ENCODE data around the gene JMJD1C.

JMJD1C gene

GRCh38 chr10:63214571-63214970, 251.2 kb downstream of the JMJD1C start:
- no peak for DNase-seq (ENCODE audit: low read depth, low spot score)
- H3K9ac ChIP-seq (ENCODE audit: insufficient read length, low read depth) = no peak overlapping the region
- H3K27me3 ChIP-seq (ENCODE audit: insufficient read depth, insufficient read length) = no peaks in the 10 kb centered on the region
- H3K4me1 ChIP-seq (ENCODE audit: insufficient read depth, insufficient read length) = no peaks in the 10 kb centered on the region
- H3K36me3 ChIP-seq (ENCODE audit: insufficient read depth, insufficient read length, low read length) = peaks cover 46% of the 10 kb centered on the region
- TF ChIP-seq ZNF274 (IDR thresholded peaks at IDR 0.05; ENCODE audit: low read depth, low read length) (no peak), SUZ12 (IDR thresholded peaks at IDR 0.05; ENCODE audit: extremely low read depth, insufficient read depth, insufficient read length) (no peak), YY1 (IDR thresholded peaks at IDR 0.05; ENCODE audit: insufficient read depth, insufficient read length) (no peak)
- no peaks in the 10 kb centered on the region for H3K9me3 ChIP-seq (ENCODE audit: insufficient read depth, low read length)
- no peak overlapping the region for H3K4me3 ChIP-seq (ENCODE audit: insufficient read length, low read depth)

GRCh38 chr10:63213489-63213888, 252.3 kb downstream of the JMJD1C start:
- no peaks in the 10 kb centered on the region for H3K27me3 ChIP-seq (ENCODE audit: insufficient read depth, insufficient read length)
- no peaks in the 10 kb centered on the region for H3K9me3 ChIP-seq (ENCODE audit: insufficient read depth, low read length)
- H3K9ac ChIP-seq (ENCODE audit: insufficient read length, low read depth) = no peak overlapping the region
- no peak for DNase-seq (ENCODE audit: low read depth, low spot score)
- TF ChIP-seq YY1 (IDR thresholded peaks at IDR 0.05; ENCODE audit: insufficient read depth, insufficient read length) (no peak), ZNF274 (IDR thresholded peaks at IDR 0.05; ENCODE audit: low read depth, low read length) (no peak), SUZ12 (IDR thresholded peaks at IDR 0.05; ENCODE audit: extremely low read depth, insufficient read depth, insufficient read length) (no peak)
- H3K4me3 ChIP-seq (ENCODE audit: insufficient read length, low read depth) = no peak overlapping the region
- H3K4me1 ChIP-seq (ENCODE audit: insufficient read depth, insufficient read length) = no peaks in the 10 kb centered on the region
- H3K36me3 ChIP-seq (ENCODE audit: insufficient read depth, insufficient read length, low read length) = peaks cover 49% of the 10 kb centered on the region

GRCh38 chr10:63210611-63211196, 255.1 kb downstream of the JMJD1C start:
- Histone ChIP-seq H3K9ac (ENCODE audit: insufficient read length, low read depth) (no peak overlapping the region), H3K9me3 (ENCODE audit: insufficient read depth, low read length) (no peaks in the 10 kb centered on the region), H3K4me1 (ENCODE audit: insufficient read depth, insufficient read length) (no peaks in the 10 kb centered on the region), H3K4me3 (ENCODE audit: insufficient read length, low read depth) (no peak overlapping the region), H3K36me3 (ENCODE audit: insufficient read depth, insufficient read length, low read length) (peaks cover 68% of the 10 kb centered on the region), H3K27me3 (ENCODE audit: insufficient read depth, insufficient read length) (no peaks in the 10 kb centered on the region)
- TF ChIP-seq YY1 (IDR thresholded peaks at IDR 0.05; ENCODE audit: insufficient read depth, insufficient read length) (no peak), SUZ12 (IDR thresholded peaks at IDR 0.05; ENCODE audit: extremely low read depth, insufficient read depth, insufficient read length) (no peak), ZNF274 (IDR thresholded peaks at IDR 0.05; ENCODE audit: low read depth, low read length) (no peak)
- no peak for DNase-seq (ENCODE audit: low read depth, low spot score)

GRCh38 chr10:63209705-63210104, 256.1 kb downstream of the JMJD1C start:
- Histone ChIP-seq H3K27me3 (ENCODE audit: insufficient read depth, insufficient read length) (no peaks in the 10 kb centered on the region), H3K9me3 (ENCODE audit: insufficient read depth, low read length) (no peaks in the 10 kb centered on the region), H3K9ac (ENCODE audit: insufficient read length, low read depth) (no peak overlapping the region), H3K36me3 (ENCODE audit: insufficient read depth, insufficient read length, low read length) (peaks cover 63% of the 10 kb centered on the region), H3K4me3 (ENCODE audit: insufficient read length, low read depth) (no peak overlapping the region), H3K4me1 (ENCODE audit: insufficient read depth, insufficient read length) (no peaks in the 10 kb centered on the region)
- DNase-seq (ENCODE audit: low read depth, low spot score) = no peak
- TF ChIP-seq SUZ12 (IDR thresholded peaks at IDR 0.05; ENCODE audit: extremely low read depth, insufficient read depth, insufficient read length) = no peak
- no peak for TF ChIP-seq ZNF274 (IDR thresholded peaks at IDR 0.05; ENCODE audit: low read depth, low read length)
- TF ChIP-seq YY1 (IDR thresholded peaks at IDR 0.05; ENCODE audit: insufficient read depth, insufficient read length) = no peak

GRCh38 chr10:63208986-63209385, 256.8 kb downstream of the JMJD1C start:
- H3K36me3 ChIP-seq (ENCODE audit: insufficient read depth, insufficient read length, low read length) = peaks cover 61% of the 10 kb centered on the region
- H3K9ac ChIP-seq (ENCODE audit: insufficient read length, low read depth) = no peak overlapping the region
- H3K27me3 ChIP-seq (ENCODE audit: insufficient read depth, insufficient read length) = no peaks in the 10 kb centered on the region
- H3K4me1 ChIP-seq (ENCODE audit: insufficient read depth, insufficient read length) = no peaks in the 10 kb centered on the region
- H3K9me3 ChIP-seq (ENCODE audit: insufficient read depth, low read length) = no peaks in the 10 kb centered on the region
- no peak overlapping the region for H3K4me3 ChIP-seq (ENCODE audit: insufficient read length, low read depth)
- TF ChIP-seq SUZ12 (IDR thresholded peaks at IDR 0.05; ENCODE audit: extremely low read depth, insufficient read depth, insufficient read length) = no peak
- TF ChIP-seq ZNF274 (IDR thresholded peaks at IDR 0.05; ENCODE audit: low read depth, low read length) = no peak
- no peak for TF ChIP-seq YY1 (IDR thresholded peaks at IDR 0.05; ENCODE audit: insufficient read depth, insufficient read length)
- DNase-seq (ENCODE audit: low read depth, low spot score) = no peak

- Histone ChIP-seq H3K27me3 (ENCODE audit: insufficient read depth, insufficient read length) (no peaks in the 10 kb centered on the region), H3K9ac (ENCODE audit: insufficient read length, low read depth) (no peak overlapping the region), H3K4me1 (ENCODE audit: insufficient read depth, insufficient read length) (no peaks in the 10 kb centered on the region), H3K36me3 (ENCODE audit: insufficient read depth, insufficient read length, low read length) (peaks cover 52% of the 10 kb centered on the region), H3K9me3 (ENCODE audit: insufficient read depth, low read length) (no peaks in the 10 kb centered on the region), H3K4me3 (ENCODE audit: insufficient read length, low read depth) (no peak overlapping the region)
- no peak for TF ChIP-seq YY1 (IDR thresholded peaks at IDR 0.05; ENCODE audit: insufficient read depth, insufficient read length)
- no peak for TF ChIP-seq SUZ12 (IDR thresholded peaks at IDR 0.05; ENCODE audit: extremely low read depth, insufficient read depth, insufficient read length)
- no peak for TF ChIP-seq ZNF274 (IDR thresholded peaks at IDR 0.05; ENCODE audit: low read depth, low read length)
- no peak for DNase-seq (ENCODE audit: low read depth, low spot score)
Observed at GRCh38 chr10:63206997-63207811, 258.6 kb downstream of the JMJD1C start.

- no peak for TF ChIP-seq YY1 (IDR thresholded peaks at IDR 0.05; ENCODE audit: insufficient read depth, insufficient read length)
- H3K4me1 ChIP-seq (ENCODE audit: insufficient read depth, insufficient read length) = no peaks in the 10 kb centered on the region
- DNase-seq (ENCODE audit: low read depth, low spot score) = no peak
- no peak overlapping the region for H3K9ac ChIP-seq (ENCODE audit: insufficient read length, low read depth)
- H3K36me3 ChIP-seq (ENCODE audit: insufficient read depth, insufficient read length, low read length) = peaks cover 53% of the 10 kb centered on the region
- no peaks in the 10 kb centered on the region for H3K27me3 ChIP-seq (ENCODE audit: insufficient read depth, insufficient read length)
- H3K9me3 ChIP-seq (ENCODE audit: insufficient read depth, low read length) = no peaks in the 10 kb centered on the region
- H3K4me3 ChIP-seq (ENCODE audit: insufficient read length, low read depth) = no peak overlapping the region
Observed at GRCh38 chr10:63206576-63206975, 259.2 kb downstream of the JMJD1C start.

All from NT2/D1 (cell line).